Tibial nerve (tissue), 4 donors: ENCODE data around the gene ASCL2. TPM values are rescaled to one million over a fixed set of nuclear protein-coding genes. Genes with fewer than 3 reads are reported as not detected.
A peak's percentile ranks its signal among the peaks of the same experiment; 100 is the strongest.

Experiments
- DNase-seq, 2 donors: peaks; one replicate each; pipeline ENCODE4 v3.0.0-alpha.2; 2019; ENCODE audit warnings: low spot score in 2 of 2
- H3K27ac ChIP-seq, 4 donors: fragments of 200-600 bp; sonication (generic) in 3 of 4; one replicate each; pipeline ENCODE4 v1.5.1; 2017 to 2019; ENCODE audit warnings: mild to moderate bottlenecking in 1 of 4
- H3K27me3 ChIP-seq, 2 donors: fragments of 200-600 bp; sonication (generic) in 1 of 2; one replicate each; pipeline versions ENCODE4 v1.5.1 to v1.6.0; 2017 to 2019
- H3K36me3 ChIP-seq, 3 donors: fragments of 200-600 bp; sonication (generic); one replicate each; pipeline ENCODE4 v1.5.1; 2018 to 2019
- H3K4me1 ChIP-seq, 4 donors: fragments of 200-600 bp; sonication (generic) in 3 of 4; one replicate each; pipeline ENCODE4 v1.5.1; 2017 to 2019
- H3K4me3 ChIP-seq, 4 donors: fragments of 200-600 bp; sonication (generic) in 3 of 4; one replicate each; pipeline ENCODE4 v1.5.1; 2017 to 2019; ENCODE audit warnings: mild to moderate bottlenecking in 1 of 4, moderate library complexity in 1 of 4
- H3K9me3 ChIP-seq, 4 donors: fragments of 200-600 bp; sonication (generic) in 3 of 4; one replicate each; pipeline ENCODE4 v1.5.1; 2017 to 2019
- EP300 ChIP-seq, 2 donors: sonication (generic); formaldehyde crosslinking; IDR thresholded peaks; one replicate each; pipeline ENCODE4 v1.6.1; 2017; ENCODE audit warnings: antibody characterized with exemption in 2 of 2, mild to moderate bottlenecking in 1 of 2
- POLR2A ChIP-seq, 2 donors: fragments of 450-650 bp; IDR thresholded peaks; one replicate each; pipeline ENCODE4 v1.6.1; 2017; ENCODE audit warnings: antibody characterized with exemption in 2 of 2, mild to moderate bottlenecking in 2 of 2, moderate library complexity in 2 of 2
- WGBS, 2 donors: methylation state at CpG; one replicate each; pipeline ENCODE4 v1.1.5; 2018; 5-methylcytosine and 5-hydroxymethylcytosine counted together
- total RNA-seq, 4 donors: library from RNA; depleted of rRNA; stranded (reverse); fragments of >200 nt; gene quantifications; one replicate each; pipeline ENCODE4 v1.1.0, GENCODE V29; 2016
- TF ChIP-seq, protein P1 (sequence below), 5 experiments: fragments of 200-600 bp in 3 of 5; fragments of 450-650 bp in 2 of 5; sonication (generic) in 3 of 5; IDR thresholded peaks; one replicate each; pipeline ENCODE4 v1.5.1; 2016 to 2019; ENCODE audit warnings: antibody characterized with exemption in 5 of 5, mild to moderate bottlenecking in 3 of 5, moderate library complexity in 2 of 5

ASCL2 gene, protein sequence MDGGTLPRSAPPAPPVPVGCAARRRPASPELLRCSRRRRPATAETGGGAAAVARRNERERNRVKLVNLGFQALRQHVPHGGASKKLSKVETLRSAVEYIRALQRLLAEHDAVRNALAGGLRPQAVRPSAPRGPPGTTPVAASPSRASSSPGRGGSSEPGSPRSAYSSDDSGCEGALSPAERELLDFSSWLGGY
- total RNA-seq = 1 to 10 TPM in 3 of 4 donors, under 1 TPM in 1; 0.66 to 4.1 (median 3.0) TPM

DNA sequence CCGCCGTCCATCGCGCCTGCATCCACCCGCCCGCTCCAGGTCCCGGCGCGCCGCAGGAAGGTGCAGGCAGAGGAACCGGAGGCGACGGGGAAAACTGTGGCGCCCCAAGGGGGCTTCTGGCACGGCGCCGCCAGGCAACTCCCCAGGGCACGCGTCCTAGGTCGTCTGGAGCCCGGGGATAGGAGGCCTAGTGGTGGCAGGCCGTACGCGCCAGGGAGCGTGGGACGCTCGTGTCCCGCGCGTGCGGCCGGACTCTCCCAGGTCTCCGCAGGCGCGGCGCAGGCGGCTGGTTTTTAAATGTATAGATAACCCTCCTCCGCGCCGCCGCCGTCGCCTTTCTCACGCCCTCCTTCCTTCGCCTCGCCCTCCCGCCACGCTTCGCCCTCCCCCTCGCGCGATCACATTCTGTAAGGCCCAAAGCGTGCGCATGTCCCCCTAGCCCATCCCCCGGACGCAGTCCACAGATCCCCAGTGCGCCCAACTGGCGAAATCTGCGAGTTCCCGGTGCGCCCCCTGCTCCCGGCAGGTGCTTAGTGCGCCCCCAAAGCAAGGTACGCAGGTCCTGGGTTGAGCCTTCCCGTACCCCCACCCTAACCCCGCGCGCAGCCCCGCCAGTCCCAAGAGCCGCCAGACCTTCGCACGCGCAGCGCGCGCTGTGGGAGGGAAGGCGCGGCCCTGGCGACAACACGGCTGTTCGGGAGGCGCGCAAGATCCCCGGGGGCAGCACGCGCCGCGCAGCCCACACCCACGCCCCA, at the start of gene ASCL2:
Gene ASCL2, minus strand, starts transcription at position 267 of the 755 bp plus-strand sequence. Its CDS starts 256 bp downstream, at position 11.
- peak within 1 kb of the TSS; percentile 23 to 60 (median 51) for H3K4me3 ChIP-seq
- TF ChIP-seq POLR2A (IDR thresholded peaks at IDR 0.05) (no peak), EP300 (IDR thresholded peaks at IDR 0.05) (no peak)
- TF ChIP-seq, protein P1, sequence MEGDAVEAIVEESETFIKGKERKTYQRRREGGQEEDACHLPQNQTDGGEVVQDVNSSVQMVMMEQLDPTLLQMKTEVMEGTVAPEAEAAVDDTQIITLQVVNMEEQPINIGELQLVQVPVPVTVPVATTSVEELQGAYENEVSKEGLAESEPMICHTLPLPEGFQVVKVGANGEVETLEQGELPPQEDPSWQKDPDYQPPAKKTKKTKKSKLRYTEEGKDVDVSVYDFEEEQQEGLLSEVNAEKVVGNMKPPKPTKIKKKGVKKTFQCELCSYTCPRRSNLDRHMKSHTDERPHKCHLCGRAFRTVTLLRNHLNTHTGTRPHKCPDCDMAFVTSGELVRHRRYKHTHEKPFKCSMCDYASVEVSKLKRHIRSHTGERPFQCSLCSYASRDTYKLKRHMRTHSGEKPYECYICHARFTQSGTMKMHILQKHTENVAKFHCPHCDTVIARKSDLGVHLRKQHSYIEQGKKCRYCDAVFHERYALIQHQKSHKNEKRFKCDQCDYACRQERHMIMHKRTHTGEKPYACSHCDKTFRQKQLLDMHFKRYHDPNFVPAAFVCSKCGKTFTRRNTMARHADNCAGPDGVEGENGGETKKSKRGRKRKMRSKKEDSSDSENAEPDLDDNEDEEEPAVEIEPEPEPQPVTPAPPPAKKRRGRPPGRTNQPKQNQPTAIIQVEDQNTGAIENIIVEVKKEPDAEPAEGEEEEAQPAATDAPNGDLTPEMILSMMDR (IDR thresholded peaks at IDR 0.05) = no peak
- no peaks in the 10 kb centered on the region for H3K36me3 ChIP-seq
- H3K27ac ChIP-seq = peak within 1 kb of the TSS in 3 of 4 donors; percentile 11 to 76 (median 75)
- no peaks in the 10 kb centered on the region for H3K9me3 ChIP-seq
- no peak for DNase-seq
- peaks cover 0 to 32% (median 8%) of the 10 kb centered on the region in 4 donors for H3K4me1 ChIP-seq
- WGBS, 2 donors = 2% methylated on average over 78 to 85 of the region's 89 CpGs
- peaks cover 0 to 37% of the 10 kb centered on the region in 2 donors for H3K27me3 ChIP-seq

DNA sequence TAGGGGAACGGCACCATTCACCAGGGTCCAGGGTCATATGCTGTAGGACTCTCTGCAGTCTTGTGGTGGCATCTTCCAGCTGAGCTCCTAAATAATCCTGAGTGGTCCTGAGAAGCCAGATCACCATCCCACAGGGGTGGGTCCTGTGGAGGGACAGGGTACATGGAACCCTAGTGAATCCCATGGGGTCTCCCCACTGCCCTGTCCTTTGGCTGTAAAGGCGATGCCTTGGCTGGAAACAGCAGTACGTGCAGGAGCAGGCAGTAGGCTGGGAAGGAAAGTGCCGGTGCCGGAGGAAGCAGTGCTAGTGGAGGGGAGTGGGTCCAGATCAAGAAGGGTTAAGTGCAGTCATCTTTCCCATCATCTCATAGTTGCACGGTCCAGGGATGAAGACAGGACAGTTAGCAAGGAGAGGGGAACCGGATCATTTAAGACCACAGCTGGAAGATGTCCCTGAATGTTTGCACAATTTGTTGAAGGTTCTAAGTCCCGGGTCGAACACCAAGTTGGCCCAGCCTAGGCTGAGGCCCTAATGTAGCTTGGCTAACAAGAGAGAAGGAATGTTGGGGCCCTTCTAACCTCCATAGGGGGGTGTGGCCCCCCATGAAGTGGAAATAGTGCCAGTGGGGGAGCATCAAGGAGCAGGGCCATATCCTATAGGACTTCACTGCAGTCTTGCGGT, 49.5 kb upstream of the ASCL2 start:
- DNase-seq = no peak
- TF ChIP-seq POLR2A (IDR thresholded peaks at IDR 0.05) (no peak), EP300 (IDR thresholded peaks at IDR 0.05) (no peak)
- TF ChIP-seq, protein P1 (IDR thresholded peaks at IDR 0.05) = no peak
- WGBS, 2 donors = 74 to 80% methylated on average over 10 of the region's 10 CpGs

GRCh38 chr11:2318707-2319106, 48.3 kb upstream of the ASCL2 start:
- TF ChIP-seq, protein P1 (IDR thresholded peaks at IDR 0.05) = no peak
- TF ChIP-seq EP300 (IDR thresholded peaks at IDR 0.05) (no peak), POLR2A (IDR thresholded peaks at IDR 0.05) (no peak)
- Histone ChIP-seq H3K27me3 (no peaks in the 10 kb centered on the region), H3K4me1 (peaks cover 0 to 24% (median 13%) of the 10 kb centered on the region in 4 donors), H3K27ac (no peak overlapping the region), H3K9me3 (peaks cover 0 to 13% (median 0%) of the 10 kb centered on the region in 4 donors), H3K4me3 (no peak overlapping the region), H3K36me3 (peaks cover 0 to 7% (median 0%) of the 10 kb centered on the region in 3 donors)
- WGBS, 2 donors = 90 to 92% methylated on average over 7 of the region's 7 CpGs
- no peak for DNase-seq

More for the DNA sequence above, 49.5 kb upstream of the ASCL2 start:
- H3K4me1 ChIP-seq = peaks cover 0 to 12% (median under 1%) of the 10 kb centered on the region in 4 donors
- peaks cover 0 to 7% (median 0%) of the 10 kb centered on the region in 3 donors for H3K36me3 ChIP-seq
- H3K27ac ChIP-seq = no peak overlapping the region
- H3K9me3 ChIP-seq = peaks cover 0 to 13% (median 0%) of the 10 kb centered on the region in 4 donors
- no peaks in the 10 kb centered on the region for H3K27me3 ChIP-seq
- no peak overlapping the region for H3K4me3 ChIP-seq

- 90 to 91% methylated on average over 4 of the region's 4 CpGs for WGBS, 2 donors
These were observed 47.7 kb upstream of the ASCL2 start for GRCh38 chr11:2318123-2318522.

More at GRCh38 chr11:2318123-2318522, 47.7 kb upstream of the ASCL2 start:
- TF ChIP-seq EP300 (IDR thresholded peaks at IDR 0.05) = no peak
- no peak for TF ChIP-seq POLR2A (IDR thresholded peaks at IDR 0.05)
- TF ChIP-seq, protein P1 (IDR thresholded peaks at IDR 0.05) = no peak
- no peak for DNase-seq
- peaks cover 0 to 7% (median 0%) of the 10 kb centered on the region in 3 donors for H3K36me3 ChIP-seq
- peaks cover 0 to 30% (median 19%) of the 10 kb centered on the region in 4 donors for H3K4me1 ChIP-seq
- H3K27ac ChIP-seq = no peak overlapping the region
- peaks cover 0 to 13% (median 0%) of the 10 kb centered on the region in 4 donors for H3K9me3 ChIP-seq
- H3K27me3 ChIP-seq = no peaks in the 10 kb centered on the region
- H3K4me3 ChIP-seq = no peak overlapping the region
